CD8-positive, alpha-beta memory T cell (primary cell): ENCODE results near the gene RASEF. TPM values are rescaled to one million over a fixed set of nuclear protein-coding genes. Genes with fewer than 3 reads are reported as not detected.

Experiments used
- CTCF ChIA-PET: fragments of 350-600 bp; sonication (Branson Sonifier 250); formaldehyde crosslinking; loops from one replicate; lab custom pipeline; 2021; ENCODE audit warnings: antibody characterized with exemption; lab: Charles Lee
- POLR2A ChIA-PET: fragments of 350-600 bp; sonication (Branson Sonifier 250); formaldehyde crosslinking; loops from one replicate; lab custom pipeline; 2021; ENCODE audit warnings: antibody characterized with exemption; lab: Charles Lee
- DNase-seq, 5 donors: peaks; one replicate each; pipeline versions ENCODE4 v3.0.0 to v3.0.0-alpha.2; 2020 to 2022; ENCODE audit warnings: mixed read lengths in 1 of 5
- H3K27ac ChIP-seq: one replicate; pipeline ENCODE4 v1.7.0; 2013; ENCODE audit warnings: low read depth, mild to moderate bottlenecking, low read length, moderate library complexity
- H3K27me3 ChIP-seq: 2 replicates; pipeline ENCODE4 v1.7.0; 2013; ENCODE audit warnings: low read length, mild to moderate bottlenecking; ENCODE audit not compliant: insufficient read depth, poor library complexity, severe bottlenecking
- H3K36me3 ChIP-seq: 2 replicates; pipeline ENCODE4 v1.7.0; 2013; ENCODE audit warnings: mild to moderate bottlenecking, low read length, moderate library complexity; ENCODE audit not compliant: insufficient read depth
- H3K4me1 ChIP-seq: 2 replicates; pipeline ENCODE4 v1.7.0; 2013; ENCODE audit warnings: mild to moderate bottlenecking, low read length, moderate library complexity; ENCODE audit not compliant: insufficient read depth
- H3K4me3 ChIP-seq: 2 replicates; pipeline ENCODE4 v1.7.0; 2013; ENCODE audit warnings: mild to moderate bottlenecking, low read length
- H3K9me3 ChIP-seq: 2 replicates; pipeline ENCODE4 v1.7.0; 2013; ENCODE audit warnings: mild to moderate bottlenecking, low read length
- H3K27ac Mint-ChIP-seq, 8 donors: one replicate each; pipeline ENCODE4 v1.8.0; 2020 to 2021; ENCODE audit warnings: mixed read lengths in 8 of 8, mild to moderate bottlenecking in 6 of 8, inconsistent platforms in 3 of 8, moderate library complexity in 3 of 8
- H3K27me3 Mint-ChIP-seq, 2 donors: one replicate each; pipeline ENCODE4 v1.8.0; 2020 to 2021; ENCODE audit warnings: mixed read lengths in 2 of 2, mild to moderate bottlenecking in 1 of 2, moderate library complexity in 1 of 2
- H3K36me3 Mint-ChIP-seq, 3 donors: one replicate each; pipeline ENCODE4 v1.8.0; 2020 to 2021; ENCODE audit warnings: mixed read lengths in 3 of 3, inconsistent platforms in 1 of 3, mild to moderate bottlenecking in 1 of 3
- H3K4me1 Mint-ChIP-seq, 3 donors: one replicate each; pipeline ENCODE4 v1.8.0; 2020 to 2021; ENCODE audit warnings: mixed read lengths in 3 of 3, inconsistent platforms in 1 of 3, mild to moderate bottlenecking in 1 of 3
- H3K4me3 Mint-ChIP-seq, 7 donors: one replicate each; pipeline ENCODE4 v1.8.0; 2020 to 2021; ENCODE audit warnings: mixed read lengths in 7 of 7, mild to moderate bottlenecking in 6 of 7, moderate library complexity in 4 of 7, inconsistent platforms in 2 of 7
- H3K9me3 Mint-ChIP-seq, 5 donors: one replicate each; pipeline ENCODE4 v1.8.0; 2020 to 2022; ENCODE audit warnings: mixed read lengths in 5 of 5, mild to moderate bottlenecking in 3 of 5, moderate library complexity in 2 of 5, inconsistent platforms in 1 of 5
- polyA plus RNA-seq: library from polyadenylated mRNA; unstranded; fragments of 300-500 nt; fragmentation: Illumina TruSeq; gene quantifications from one replicate; pipeline ENCODE4 v1.2.3, GENCODE V29; 2021
- total RNA-seq, 2 experiments: library from RNA; stranded (reverse); gene quantifications; one replicate each; pipeline ENCODE4 v1.2.3, GENCODE V29; 2021

Gene RASEF
- total and polyA plus RNA-seq, 3 experiments from 2014 or later = not detected

DNA sequence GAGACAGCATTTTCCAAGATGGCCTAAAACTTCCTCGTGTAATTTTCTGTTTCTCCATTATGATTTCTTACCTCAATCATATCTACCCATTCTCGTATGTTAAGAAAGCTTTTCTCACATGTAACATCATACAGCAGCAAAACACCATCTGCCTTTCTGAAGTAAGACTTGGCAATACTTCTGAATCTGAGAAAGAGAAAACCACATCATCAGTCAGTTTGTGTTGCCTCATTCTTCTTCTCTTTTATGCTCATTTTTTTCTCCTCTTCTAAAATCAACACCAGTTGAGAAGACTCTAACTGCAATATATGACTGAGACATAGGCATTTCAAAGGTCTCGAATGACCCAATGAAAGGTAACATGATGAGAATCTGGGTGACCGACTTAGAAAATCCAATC, 66.0 kb downstream of the RASEF start:
- ChIA-PET POLR2A (no interaction called here), CTCF (no interaction called here)
- no peaks in the 10 kb centered on the region for H3K9me3 ChIP-seq
- no peaks in the 10 kb centered on the region for H3K4me1 Mint-ChIP-seq
- no peaks in the 10 kb centered on the region for H3K36me3 Mint-ChIP-seq
- H3K36me3 ChIP-seq = no peaks in the 10 kb centered on the region
- H3K4me1 ChIP-seq = no peaks in the 10 kb centered on the region
- peaks cover 0 to 7% (median 0%) of the 10 kb centered on the region in 5 donors for H3K9me3 Mint-ChIP-seq
- no peak overlapping the region for H3K4me3 ChIP-seq
- H3K27ac ChIP-seq = no peak overlapping the region
- no peaks in the 10 kb centered on the region for H3K27me3 Mint-ChIP-seq
- DNase-seq = no peak
- H3K27me3 ChIP-seq = no peaks in the 10 kb centered on the region
- H3K4me3 Mint-ChIP-seq = no peak overlapping the region
- no peak overlapping the region for H3K27ac Mint-ChIP-seq

DNA sequence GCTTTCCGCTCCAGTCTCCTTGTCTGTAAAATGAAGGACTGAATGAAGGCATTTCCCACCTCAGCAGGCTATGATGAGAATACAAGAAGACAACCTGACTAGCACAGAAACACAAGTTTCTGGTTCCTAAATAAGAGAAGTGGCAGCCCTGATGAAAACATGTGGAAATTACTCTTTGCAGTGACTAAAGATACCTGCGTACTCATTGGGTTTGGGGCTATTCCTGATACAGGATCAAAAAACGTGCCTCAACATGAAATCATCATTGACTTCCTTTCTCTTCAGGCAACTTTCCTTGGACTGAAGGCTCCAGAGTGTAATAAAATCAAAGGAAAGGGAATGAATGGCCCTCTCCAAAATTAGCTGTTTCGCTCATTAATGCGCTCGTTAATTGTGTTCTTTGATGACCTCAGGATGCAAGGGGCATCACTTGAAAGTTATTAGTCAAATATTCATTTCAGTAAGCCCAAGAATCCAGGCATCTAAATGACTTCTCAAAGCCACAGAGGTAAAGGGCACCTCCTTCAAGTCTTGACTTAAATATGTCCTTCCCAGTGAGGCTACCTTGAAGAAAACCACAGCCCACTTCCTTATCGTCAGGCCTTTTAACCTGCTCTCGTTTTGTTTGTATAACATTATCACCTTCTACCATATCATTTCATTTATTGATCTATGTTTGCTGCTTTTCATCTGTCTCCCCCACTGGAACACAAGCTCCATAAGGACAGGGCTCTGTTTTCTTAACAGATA, 68.9 kb downstream of the RASEF start:
- Mint-ChIP-seq H3K9me3 (peaks cover 0 to 11% (median 2%) of the 10 kb centered on the region in 5 donors), H3K27me3 (peaks cover 0 to 1% of the 10 kb centered on the region in 2 donors), H3K27ac (no peak overlapping the region), H3K4me1 (no peaks in the 10 kb centered on the region), H3K36me3 (no peaks in the 10 kb centered on the region), H3K4me3 (no peak overlapping the region)
- Histone ChIP-seq H3K27ac (no peak overlapping the region), H3K27me3 (no peaks in the 10 kb centered on the region), H3K9me3 (no peaks in the 10 kb centered on the region), H3K4me1 (no peaks in the 10 kb centered on the region), H3K4me3 (no peak overlapping the region), H3K36me3 (no peaks in the 10 kb centered on the region)
- DNase-seq = no peak
- ChIA-PET POLR2A (no interaction called here), CTCF (no interaction called here)

DNA sequence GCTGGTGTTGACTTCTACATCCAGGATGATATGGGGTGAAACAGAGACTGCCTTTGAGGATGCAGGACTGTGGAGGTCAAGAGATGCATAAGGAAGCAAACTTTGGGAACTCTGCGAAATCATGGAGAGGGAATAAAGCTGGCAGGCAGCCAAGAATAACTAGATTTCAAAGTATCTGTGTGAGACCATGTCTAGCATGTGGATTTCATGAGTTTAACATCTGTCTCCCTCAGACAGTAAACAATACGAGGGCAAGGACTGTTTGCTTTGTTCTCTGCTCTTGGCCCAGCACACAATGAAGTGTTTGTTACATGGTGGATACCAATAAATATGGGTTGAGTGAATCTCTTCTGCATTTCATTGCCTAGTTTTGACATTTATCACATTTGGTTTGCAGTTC, 71.3 kb downstream of the RASEF start:
- DNase-seq = no peak
- Mint-ChIP-seq H3K4me3 (no peak overlapping the region), H3K27ac (no peak overlapping the region), H3K27me3 (peaks cover 0 to 1% of the 10 kb centered on the region in 2 donors), H3K4me1 (no peaks in the 10 kb centered on the region), H3K36me3 (no peaks in the 10 kb centered on the region), H3K9me3 (peaks cover 0 to 11% (median 2%) of the 10 kb centered on the region in 5 donors)
- Histone ChIP-seq H3K4me1 (no peaks in the 10 kb centered on the region), H3K4me3 (no peak overlapping the region), H3K27ac (no peak overlapping the region), H3K27me3 (no peaks in the 10 kb centered on the region), H3K9me3 (no peaks in the 10 kb centered on the region), H3K36me3 (no peaks in the 10 kb centered on the region)
- POLR2A ChIA-PET = no interaction called here
- CTCF ChIA-PET = no interaction called here

DNA sequence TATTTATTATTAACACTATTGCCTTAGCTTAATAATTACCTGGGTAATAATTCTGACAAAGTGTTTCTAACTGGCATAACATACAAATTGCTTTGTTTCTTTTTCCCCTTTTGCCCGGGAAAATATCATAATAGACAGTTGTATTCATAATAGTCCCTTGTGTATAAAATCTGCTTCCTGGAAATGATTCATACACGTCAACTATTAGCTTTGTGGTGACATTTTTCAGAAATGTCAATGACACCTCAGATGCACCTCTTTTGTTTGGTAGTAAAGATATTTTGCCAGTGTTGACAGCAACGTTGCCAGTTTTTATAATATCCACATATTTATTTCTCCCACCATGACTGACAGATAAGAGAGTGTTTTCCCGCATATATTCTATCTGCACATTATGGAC, 73.0 kb downstream of the RASEF start:
- H3K4me1 Mint-ChIP-seq = no peaks in the 10 kb centered on the region
- no peak overlapping the region for H3K4me3 Mint-ChIP-seq
- no peak overlapping the region for H3K27ac Mint-ChIP-seq
- DNase-seq = no peak
- H3K4me1 ChIP-seq = no peaks in the 10 kb centered on the region
- H3K36me3 ChIP-seq = no peaks in the 10 kb centered on the region
- peaks cover 0 to 13% (median 2%) of the 10 kb centered on the region in 5 donors for H3K9me3 Mint-ChIP-seq
- H3K27me3 Mint-ChIP-seq = peaks cover 0 to 1% of the 10 kb centered on the region in 2 donors
- H3K36me3 Mint-ChIP-seq = no peaks in the 10 kb centered on the region
- no peak overlapping the region for H3K4me3 ChIP-seq
- ChIA-PET POLR2A (no interaction called here), CTCF (no interaction called here)
- H3K27ac ChIP-seq = no peak overlapping the region
- no peaks in the 10 kb centered on the region for H3K9me3 ChIP-seq
- no peaks in the 10 kb centered on the region for H3K27me3 ChIP-seq

DNA sequence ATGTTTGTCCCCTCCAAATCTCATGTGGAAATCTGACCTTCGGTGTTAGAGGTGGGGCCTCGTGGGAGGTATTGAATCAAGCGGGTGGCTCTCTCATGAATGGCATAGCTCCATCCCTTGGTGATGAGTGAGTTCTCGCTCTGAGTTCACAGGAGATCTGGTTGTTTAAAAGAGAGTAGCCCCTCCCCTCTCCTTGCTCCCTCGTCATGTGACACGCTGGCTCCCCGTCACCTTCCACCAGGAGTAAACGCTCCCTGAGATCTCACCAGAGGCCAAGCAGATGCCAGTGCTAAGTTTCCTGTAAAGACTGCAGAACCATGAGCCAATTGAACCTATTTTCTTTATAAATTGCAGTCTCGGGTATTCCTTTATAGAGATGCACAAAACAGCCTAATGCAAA, 74.5 kb downstream of the RASEF start:
- Histone ChIP-seq H3K4me3 (no peak overlapping the region), H3K27ac (no peak overlapping the region), H3K27me3 (no peaks in the 10 kb centered on the region), H3K9me3 (no peaks in the 10 kb centered on the region), H3K36me3 (no peaks in the 10 kb centered on the region), H3K4me1 (no peaks in the 10 kb centered on the region)
- no peak overlapping the region for H3K27ac Mint-ChIP-seq
- POLR2A ChIA-PET = no interaction called here
- H3K27me3 Mint-ChIP-seq = peaks cover 0 to 1% of the 10 kb centered on the region in 2 donors
- no peak for DNase-seq
- no peaks in the 10 kb centered on the region for H3K4me1 Mint-ChIP-seq
- CTCF ChIA-PET = no interaction called here
- H3K4me3 Mint-ChIP-seq = no peak overlapping the region
- H3K36me3 Mint-ChIP-seq = no peaks in the 10 kb centered on the region
- peaks cover 0 to 15% (median 2%) of the 10 kb centered on the region in 5 donors for H3K9me3 Mint-ChIP-seq

DNA sequence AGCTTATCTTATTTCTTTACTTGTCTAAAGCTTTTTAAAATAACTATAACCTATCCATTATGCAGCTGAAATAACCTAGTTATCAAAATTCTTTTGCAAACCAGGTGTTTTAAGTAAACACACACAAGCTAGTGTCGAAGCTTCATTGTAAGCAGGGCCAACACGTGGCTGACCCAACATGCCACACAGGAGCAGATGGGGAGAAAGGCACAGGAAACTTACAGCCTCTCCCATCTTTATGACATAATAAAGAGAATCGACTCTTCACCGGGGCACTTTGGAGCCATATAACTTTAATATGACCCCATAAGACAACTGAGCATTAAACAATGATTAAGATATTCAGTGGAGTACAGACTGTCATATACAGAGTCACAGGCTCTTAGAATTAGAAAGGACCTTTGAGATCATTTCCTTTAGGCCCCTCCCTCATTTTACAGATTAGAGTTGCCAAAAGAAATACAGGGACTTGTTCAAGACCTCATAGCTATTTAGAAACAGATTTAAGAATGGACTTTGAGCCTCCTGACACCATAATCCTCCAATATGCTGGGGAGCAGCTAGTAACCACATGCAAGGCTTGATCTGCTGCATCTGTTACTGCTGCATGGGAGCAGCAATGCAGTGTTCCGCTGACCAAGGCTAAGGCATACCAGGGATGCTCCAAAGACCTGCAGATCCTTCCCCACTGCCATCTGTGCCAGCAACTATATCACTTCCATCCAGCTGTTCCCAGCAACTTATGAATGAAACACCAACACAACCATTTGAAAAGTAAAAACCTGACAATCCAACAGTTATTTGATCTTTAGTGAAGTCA, 75.4 kb downstream of the RASEF start:
- H3K4me3 ChIP-seq = no peak overlapping the region
- H3K27ac Mint-ChIP-seq = no peak overlapping the region
- no peaks in the 10 kb centered on the region for H3K4me1 ChIP-seq
- no peak for DNase-seq
- no peak overlapping the region for H3K4me3 Mint-ChIP-seq
- no peaks in the 10 kb centered on the region for H3K4me1 Mint-ChIP-seq
- no peaks in the 10 kb centered on the region for H3K27me3 ChIP-seq
- no peaks in the 10 kb centered on the region for H3K36me3 ChIP-seq
- no peaks in the 10 kb centered on the region for H3K9me3 ChIP-seq
- ChIA-PET CTCF (no interaction called here), POLR2A (interaction anchor here (0.5 kb wide), 1 partner anchor 359 kb away, joined by 6 read pairs; no protein-coding TSS in a partner anchor)
- H3K27ac ChIP-seq = no peak overlapping the region
- no peaks in the 10 kb centered on the region for H3K36me3 Mint-ChIP-seq
- peaks cover 0 to 14% (median 2%) of the 10 kb centered on the region in 5 donors for H3K9me3 Mint-ChIP-seq
- H3K27me3 Mint-ChIP-seq = peaks cover 0 to 1% of the 10 kb centered on the region in 2 donors

DNA sequence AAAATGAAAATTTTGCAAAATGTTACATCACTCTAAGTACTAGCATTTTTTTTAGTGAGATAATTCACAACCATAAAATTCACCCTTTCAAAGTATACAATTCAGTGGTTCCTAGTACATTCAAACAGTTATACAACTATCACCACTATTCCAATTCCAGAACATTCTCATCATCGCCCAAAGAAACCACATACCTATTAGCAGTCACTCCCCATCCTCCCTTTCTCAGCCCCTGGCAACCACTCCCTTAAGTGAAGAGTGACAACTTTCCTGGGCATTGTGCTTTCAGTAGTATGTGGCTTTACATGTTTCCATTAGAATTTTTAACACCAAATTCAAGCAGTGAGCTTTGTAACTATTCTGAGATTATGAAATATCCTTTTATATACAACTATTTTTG, 81.4 kb downstream of the RASEF start:
- CTCF ChIA-PET = no interaction called here
- Mint-ChIP-seq H3K4me3 (no peak overlapping the region), H3K27me3 (peaks cover 0 to 1% of the 10 kb centered on the region in 2 donors), H3K36me3 (no peaks in the 10 kb centered on the region), H3K4me1 (no peaks in the 10 kb centered on the region), H3K9me3 (peaks cover 0 to 11% (median 3%) of the 10 kb centered on the region in 5 donors), H3K27ac (no peak overlapping the region)
- no peak for DNase-seq
- Histone ChIP-seq H3K27me3 (no peaks in the 10 kb centered on the region), H3K9me3 (no peaks in the 10 kb centered on the region), H3K4me3 (no peak overlapping the region), H3K27ac (no peak overlapping the region), H3K4me1 (no peaks in the 10 kb centered on the region), H3K36me3 (no peaks in the 10 kb centered on the region)
- POLR2A ChIA-PET = no interaction called here

DNA sequence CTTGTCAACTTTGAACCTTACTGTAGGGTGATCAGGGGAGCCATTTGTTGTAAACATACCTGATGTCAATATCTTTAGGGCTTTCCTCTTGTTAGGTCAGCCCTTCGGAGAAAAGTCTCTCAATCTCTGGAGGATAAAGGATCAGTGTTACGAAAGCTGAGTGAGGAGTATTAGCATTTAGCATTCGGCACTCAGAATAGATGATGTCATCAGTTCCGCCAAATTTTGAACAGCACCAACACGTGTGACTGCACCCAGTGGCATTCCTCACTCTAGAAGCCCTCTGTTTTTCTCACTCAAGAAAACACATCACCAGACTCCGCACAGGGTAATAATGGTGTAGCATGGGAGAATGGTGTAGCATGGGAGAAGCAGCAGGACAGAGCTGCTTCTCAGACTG, 87.8 kb downstream of the RASEF start:
- Histone ChIP-seq H3K36me3 (no peaks in the 10 kb centered on the region), H3K9me3 (no peaks in the 10 kb centered on the region), H3K27ac (no peak overlapping the region), H3K4me1 (no peaks in the 10 kb centered on the region), H3K4me3 (no peak overlapping the region), H3K27me3 (no peaks in the 10 kb centered on the region)
- H3K4me1 Mint-ChIP-seq = no peaks in the 10 kb centered on the region
- POLR2A ChIA-PET = no interaction called here
- CTCF ChIA-PET = no interaction called here
- no peaks in the 10 kb centered on the region for H3K36me3 Mint-ChIP-seq
- peaks cover 0 to 11% (median 8%) of the 10 kb centered on the region in 5 donors for H3K9me3 Mint-ChIP-seq
- no peak for DNase-seq
- no peak overlapping the region for H3K4me3 Mint-ChIP-seq
- peaks cover 0 to 1% of the 10 kb centered on the region in 2 donors for H3K27me3 Mint-ChIP-seq
- no peak overlapping the region for H3K27ac Mint-ChIP-seq
